Measurements from ENCODE around the gene EFCAB5.
"Not testable (repeated sequence)": the region's sequence is repeated elsewhere in the genome, so short reads cannot be mapped to it uniquely, and the experiment has no call there.

EFCAB5 gene

GRCh38 chr17:30103921-30104320 lies 162.5 kb downstream of the EFCAB5 start:
- no peak for DNase-seq

GRCh38 chr17:30104575-30105339 lies 163.3 kb downstream of the EFCAB5 start:
- DNase-seq, result peak; percentile 74 to 75

- DNase-seq, result no peak
Observed at GRCh38 chr17:30112794-30113193, 171.4 kb downstream of the EFCAB5 start.

- DNase-seq, result no peak
Observed at GRCh38 chr17:30113213-30113612, 171.8 kb downstream of the EFCAB5 start.

GRCh38 chr17:30116345-30116660 lies 174.9 kb downstream of the EFCAB5 start:
- DNase-seq, result no peak

GRCh38 chr17:30116661-30117551 lies 175.5 kb downstream of the EFCAB5 start, which contains the start of gene NSRP1:
Gene NSRP1 (plus strand): TSS chr17:30116816. CDS start chr17:30116844, 28 bp downstream.
- peak; percentile 92 to 96 for DNase-seq

- no peak for DNase-seq
Observed at GRCh38 chr17:30117675-30118081, 176.2 kb downstream of the EFCAB5 start.

- not testable (repeated sequence) for DNase-seq
Observed at GRCh38 chr17:30118635-30119034, 177.2 kb downstream of the EFCAB5 start.

- DNase-seq, result no peak
Observed at GRCh38 chr17:30124273-30124796, 182.9 kb downstream of the EFCAB5 start.

GRCh38 chr17:30130121-30130520 lies 188.7 kb downstream of the EFCAB5 start:
- no peak for DNase-seq

- no peak for DNase-seq
Observed at GRCh38 chr17:30132615-30133014, 191.2 kb downstream of the EFCAB5 start.

GRCh38 chr17:30133197-30133596 lies 191.8 kb downstream of the EFCAB5 start:
- DNase-seq, result no peak

- DNase-seq, result no peak
Observed at GRCh38 chr17:30134551-30134950, 193.1 kb downstream of the EFCAB5 start.

GRCh38 chr17:30137158-30137557 lies 195.7 kb downstream of the EFCAB5 start:
- DNase-seq, result no peak

GRCh38 chr17:30147860-30148259 lies 206.4 kb downstream of the EFCAB5 start:
- peak in 1 of 2 donors; percentile 13 for DNase-seq

- DNase-seq, result no peak
Observed at GRCh38 chr17:30148376-30148775, 206.9 kb downstream of the EFCAB5 start.

- DNase-seq, result no peak
Observed at GRCh38 chr17:30151471-30151870, 210.0 kb downstream of the EFCAB5 start.

- DNase-seq, result no peak
Observed at GRCh38 chr17:30153463-30153862, 212.0 kb downstream of the EFCAB5 start.

GRCh38 chr17:30155389-30155788 lies 214.0 kb downstream of the EFCAB5 start:
- DNase-seq, result no peak
